B cell (primary cell): ENCODE data around the gene IL20RA.

ENCODE experiments used
- CTCF ChIP-seq: fragments of 200-600 bp; IDR thresholded peaks from one replicate; pipeline ENCODE4 v1.8.0; 2022; ENCODE audit warnings: antibody characterized with exemption, mild to moderate bottlenecking
- EZH2 ChIP-seq: IDR thresholded peaks from 2 replicates; pipeline ENCODE4 v1.6.1; 2012; ENCODE audit warnings: borderline replicate concordance, low read depth, mild to moderate bottlenecking, moderate library complexity, low read length; ENCODE audit not compliant: insufficient read depth, poor library complexity, severe bottlenecking

DNA sequence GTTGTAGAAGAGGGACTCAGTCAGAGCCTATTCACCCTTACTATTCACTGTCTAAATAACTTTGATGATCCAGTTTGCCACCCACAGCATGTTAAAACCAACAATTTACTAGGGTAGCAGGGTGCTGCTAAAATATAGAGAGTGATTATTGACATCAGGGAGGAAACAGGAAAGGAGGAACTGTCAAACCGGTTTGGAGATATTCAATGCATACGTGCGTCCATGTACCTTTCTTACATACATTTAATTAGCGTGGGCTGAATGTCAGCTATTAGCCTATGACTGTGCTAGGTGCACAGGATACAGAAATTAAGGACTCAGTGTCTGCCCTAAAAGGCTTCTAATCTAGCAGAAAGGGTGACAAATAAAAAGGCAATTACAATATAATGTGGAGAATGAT lies 57.2 kb downstream of the IL20RA start:
- TF ChIP-seq CTCF (no peak), EZH2 (no peak)
